ENCODE results near the gene SYNM.

DNA sequence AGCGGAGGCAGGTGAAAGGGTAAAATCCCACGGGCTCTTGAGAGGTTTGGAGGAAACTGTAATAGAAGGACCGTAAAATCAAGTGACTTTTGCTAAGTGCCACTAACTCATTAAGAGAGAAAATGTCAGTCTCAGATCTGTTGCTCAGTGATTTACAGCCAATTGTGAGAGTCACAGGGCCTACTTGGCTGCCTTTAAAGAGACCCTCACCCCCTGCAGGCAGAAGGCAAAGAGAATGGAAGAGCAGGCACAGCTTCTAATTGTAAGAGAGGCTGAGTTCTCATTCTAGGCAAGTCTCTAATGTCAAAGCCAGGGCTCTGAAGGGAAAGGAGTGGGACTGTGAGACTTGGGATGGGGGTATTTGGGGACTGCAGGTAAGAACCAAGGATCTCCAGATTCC lies 9.3 kb upstream of the SYNM start:
- TF ChIP-seq POLR2A (IDR thresholded peaks at IDR 0.05; ENCODE audit: borderline replicate concordance, extremely low read depth, insufficient read depth, insufficient read length) (no peak), ELF1 (IDR thresholded peaks at IDR 0.05; ENCODE audit: borderline replicate concordance, low read depth) (no peak), RAD21 (IDR thresholded peaks at IDR 0.05; ENCODE audit: low read depth) (no peak)
- TF ChIP-seq, protein P1, sequence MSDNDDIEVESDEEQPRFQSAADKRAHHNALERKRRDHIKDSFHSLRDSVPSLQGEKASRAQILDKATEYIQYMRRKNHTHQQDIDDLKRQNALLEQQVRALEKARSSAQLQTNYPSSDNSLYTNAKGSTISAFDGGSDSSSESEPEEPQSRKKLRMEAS (IDR thresholded peaks at IDR 0.05): no peak
- TF ChIP-seq, protein P2, sequence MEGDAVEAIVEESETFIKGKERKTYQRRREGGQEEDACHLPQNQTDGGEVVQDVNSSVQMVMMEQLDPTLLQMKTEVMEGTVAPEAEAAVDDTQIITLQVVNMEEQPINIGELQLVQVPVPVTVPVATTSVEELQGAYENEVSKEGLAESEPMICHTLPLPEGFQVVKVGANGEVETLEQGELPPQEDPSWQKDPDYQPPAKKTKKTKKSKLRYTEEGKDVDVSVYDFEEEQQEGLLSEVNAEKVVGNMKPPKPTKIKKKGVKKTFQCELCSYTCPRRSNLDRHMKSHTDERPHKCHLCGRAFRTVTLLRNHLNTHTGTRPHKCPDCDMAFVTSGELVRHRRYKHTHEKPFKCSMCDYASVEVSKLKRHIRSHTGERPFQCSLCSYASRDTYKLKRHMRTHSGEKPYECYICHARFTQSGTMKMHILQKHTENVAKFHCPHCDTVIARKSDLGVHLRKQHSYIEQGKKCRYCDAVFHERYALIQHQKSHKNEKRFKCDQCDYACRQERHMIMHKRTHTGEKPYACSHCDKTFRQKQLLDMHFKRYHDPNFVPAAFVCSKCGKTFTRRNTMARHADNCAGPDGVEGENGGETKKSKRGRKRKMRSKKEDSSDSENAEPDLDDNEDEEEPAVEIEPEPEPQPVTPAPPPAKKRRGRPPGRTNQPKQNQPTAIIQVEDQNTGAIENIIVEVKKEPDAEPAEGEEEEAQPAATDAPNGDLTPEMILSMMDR (IDR thresholded peaks at IDR 0.05 in 2 of 3, conservative IDR thresholded peaks at IDR 0.05 in 1 of 3; ENCODE audit: borderline replicate concordance in 1 of 3, insufficient read depth in 1 of 3, low read depth in 2 of 3, low read length in 2 of 3): no peak

Data from HCT116 (cell line).